ENCODE data around the gene NAALADL2. TPM values are rescaled to one million over a fixed set of nuclear protein-coding genes. Genes with fewer than 3 reads are reported as not detected.

NAALADL2 gene
- total RNA-seq, 2 donors from 2014 or later = 8.5 to 24.3 TPM

- Histone ChIP-seq H3K27me3 (no peaks in the 10 kb centered on the region), H3K27ac (no peak overlapping the region), H3K36me3 (no peaks in the 10 kb centered on the region), H3K9me3 (no peaks in the 10 kb centered on the region), H3K9ac (ENCODE audit: low read depth in 2 of 2, low read length in 2 of 2) (no peak overlapping the region), H3K4me1 (no peaks in the 10 kb centered on the region), H3K4me3 (no peak overlapping the region)
- TF ChIP-seq, protein P1, sequence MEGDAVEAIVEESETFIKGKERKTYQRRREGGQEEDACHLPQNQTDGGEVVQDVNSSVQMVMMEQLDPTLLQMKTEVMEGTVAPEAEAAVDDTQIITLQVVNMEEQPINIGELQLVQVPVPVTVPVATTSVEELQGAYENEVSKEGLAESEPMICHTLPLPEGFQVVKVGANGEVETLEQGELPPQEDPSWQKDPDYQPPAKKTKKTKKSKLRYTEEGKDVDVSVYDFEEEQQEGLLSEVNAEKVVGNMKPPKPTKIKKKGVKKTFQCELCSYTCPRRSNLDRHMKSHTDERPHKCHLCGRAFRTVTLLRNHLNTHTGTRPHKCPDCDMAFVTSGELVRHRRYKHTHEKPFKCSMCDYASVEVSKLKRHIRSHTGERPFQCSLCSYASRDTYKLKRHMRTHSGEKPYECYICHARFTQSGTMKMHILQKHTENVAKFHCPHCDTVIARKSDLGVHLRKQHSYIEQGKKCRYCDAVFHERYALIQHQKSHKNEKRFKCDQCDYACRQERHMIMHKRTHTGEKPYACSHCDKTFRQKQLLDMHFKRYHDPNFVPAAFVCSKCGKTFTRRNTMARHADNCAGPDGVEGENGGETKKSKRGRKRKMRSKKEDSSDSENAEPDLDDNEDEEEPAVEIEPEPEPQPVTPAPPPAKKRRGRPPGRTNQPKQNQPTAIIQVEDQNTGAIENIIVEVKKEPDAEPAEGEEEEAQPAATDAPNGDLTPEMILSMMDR (IDR thresholded peaks at IDR 0.05) = no peak
- intact Hi-C loops (cut with DNase I) = no loop called here
- DNase-seq = no peak
Measured at GRCh38 chr3:175274056-175274455, 414.9 kb downstream of the NAALADL2 start.

DNA sequence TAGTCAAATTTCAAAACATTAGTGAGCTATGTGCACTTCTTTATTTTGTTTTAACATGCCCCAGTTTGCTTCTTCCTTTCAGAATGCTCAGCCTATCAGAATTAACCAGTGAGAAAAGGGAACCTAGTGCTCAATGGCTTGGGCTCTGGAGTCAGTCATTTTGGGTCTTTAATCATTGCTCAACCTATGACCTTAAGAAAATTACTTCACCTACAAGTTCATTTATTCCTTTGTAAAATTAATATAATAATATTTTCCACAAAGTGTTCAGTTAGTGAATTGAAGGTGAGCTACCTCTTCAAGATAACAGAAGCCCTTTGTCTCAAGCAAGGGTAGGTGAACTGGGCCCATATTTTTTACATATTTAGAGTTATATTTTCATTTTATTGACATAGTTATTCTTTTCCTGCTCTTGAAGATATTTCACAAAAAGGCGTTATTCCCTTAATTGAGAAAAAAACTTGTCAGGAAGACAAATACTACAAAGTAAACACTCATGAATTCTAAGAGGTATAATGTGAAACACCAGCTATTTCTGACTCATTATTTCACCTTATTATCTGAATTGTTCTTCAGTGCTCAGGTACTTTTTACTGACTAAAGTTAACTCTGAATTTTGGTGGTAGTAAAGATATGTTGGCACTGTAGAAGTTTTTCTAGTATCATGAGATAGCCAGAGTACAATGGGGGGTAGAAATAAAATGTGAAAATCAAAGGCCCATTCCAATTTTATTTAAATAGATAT is 415.5 kb downstream of the NAALADL2 start:
- Histone ChIP-seq H3K9ac (ENCODE audit: low read depth in 2 of 2, low read length in 2 of 2) (no peak overlapping the region), H3K27me3 (no peaks in the 10 kb centered on the region), H3K4me3 (no peak overlapping the region), H3K36me3 (no peaks in the 10 kb centered on the region), H3K27ac (no peak overlapping the region), H3K4me1 (no peaks in the 10 kb centered on the region), H3K9me3 (no peaks in the 10 kb centered on the region)
- intact Hi-C loops (cut with DNase I) = no loop called here
- TF ChIP-seq, protein P1 (IDR thresholded peaks at IDR 0.05) = no peak
- DNase-seq = no peak

DNA sequence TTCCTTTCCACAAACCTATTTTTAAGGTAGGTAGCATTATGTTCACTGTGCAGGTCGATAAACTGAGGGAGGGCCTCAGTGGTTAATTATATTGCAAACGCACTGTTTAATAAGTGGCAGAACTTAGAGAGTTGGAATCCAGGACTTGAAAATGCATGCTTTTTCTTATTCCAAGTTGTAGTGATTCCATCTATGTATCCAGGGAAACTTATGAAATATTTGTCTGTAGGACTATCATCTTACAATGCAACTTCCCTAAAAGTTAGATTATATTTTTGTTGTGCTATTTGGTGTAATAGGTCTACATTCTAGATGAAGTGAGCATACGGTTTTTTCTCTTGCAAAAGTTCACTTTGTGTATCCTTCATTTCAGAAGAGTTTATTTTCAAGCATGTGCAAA is 419.5 kb downstream of the NAALADL2 start:
- intact Hi-C loops (cut with DNase I) = no loop called here
- no peaks in the 10 kb centered on the region for H3K4me1 ChIP-seq
- H3K27ac ChIP-seq = no peak overlapping the region
- H3K9ac ChIP-seq (ENCODE audit: low read depth in 2 of 2, low read length in 2 of 2) = no peak overlapping the region
- no peaks in the 10 kb centered on the region for H3K27me3 ChIP-seq
- H3K9me3 ChIP-seq = no peaks in the 10 kb centered on the region
- TF ChIP-seq, protein P1 (IDR thresholded peaks at IDR 0.05) = no peak
- no peak for DNase-seq
- no peaks in the 10 kb centered on the region for H3K36me3 ChIP-seq
- no peak overlapping the region for H3K4me3 ChIP-seq

DNA sequence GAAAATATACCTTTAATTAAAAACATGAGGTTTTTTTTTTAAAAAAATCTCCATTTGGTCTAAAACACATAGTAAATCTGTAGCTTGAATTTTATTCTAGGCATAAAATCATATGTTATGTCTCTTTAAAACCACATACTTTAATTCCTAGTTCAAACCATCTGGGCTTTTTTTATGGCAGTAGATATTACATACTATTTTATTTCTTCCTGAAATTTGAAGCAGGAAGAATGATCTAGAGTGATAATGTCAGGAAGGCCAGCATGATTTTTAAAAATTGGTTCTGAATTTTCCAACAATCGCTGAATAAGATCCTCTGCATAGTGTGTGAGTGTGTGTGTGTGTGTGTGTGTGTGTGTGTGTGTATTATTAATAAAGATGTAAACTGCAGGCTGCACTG is 420.3 kb downstream of the NAALADL2 start:
- Histone ChIP-seq H3K9me3 (no peaks in the 10 kb centered on the region), H3K4me3 (no peak overlapping the region), H3K27me3 (no peaks in the 10 kb centered on the region), H3K9ac (ENCODE audit: low read depth in 2 of 2, low read length in 2 of 2) (no peak overlapping the region), H3K4me1 (no peaks in the 10 kb centered on the region), H3K27ac (no peak overlapping the region), H3K36me3 (no peaks in the 10 kb centered on the region)
- DNase-seq = no peak
- intact Hi-C loops (cut with DNase I) = no loop called here
- TF ChIP-seq, protein P1 (IDR thresholded peaks at IDR 0.05) = no peak

DNA sequence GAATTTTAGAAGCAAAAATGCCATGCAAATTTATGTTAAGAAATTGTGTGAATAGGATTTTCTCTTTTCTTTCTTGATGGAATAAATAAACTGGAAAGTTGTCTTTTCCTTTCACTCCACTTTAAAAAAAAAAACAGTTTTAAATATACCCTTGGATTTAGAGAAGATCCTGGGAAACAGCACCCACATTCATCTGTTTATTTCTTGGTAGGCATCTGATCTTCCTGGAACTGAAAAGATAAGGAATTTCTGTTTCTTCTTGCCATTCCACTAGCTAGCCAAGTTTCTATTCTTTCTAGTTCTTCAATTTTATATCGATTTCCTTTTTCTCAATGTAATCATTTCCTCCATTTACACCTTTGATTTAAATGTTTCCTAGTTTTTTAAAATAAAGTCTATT is 420.8 kb downstream of the NAALADL2 start:
- Histone ChIP-seq H3K36me3 (no peaks in the 10 kb centered on the region), H3K27ac (no peak overlapping the region), H3K4me3 (no peak overlapping the region), H3K9ac (ENCODE audit: low read depth in 2 of 2, low read length in 2 of 2) (no peak overlapping the region), H3K4me1 (no peaks in the 10 kb centered on the region), H3K9me3 (no peaks in the 10 kb centered on the region), H3K27me3 (no peaks in the 10 kb centered on the region)
- intact Hi-C loops (cut with DNase I) = no loop called here
- TF ChIP-seq, protein P1 (IDR thresholded peaks at IDR 0.05) = no peak
- no peak for DNase-seq
